ENCODE measurements around the gene ARHGAP26. TPM values are rescaled to one million over a fixed set of nuclear protein-coding genes. Genes with fewer than 3 reads are reported as not detected.
A peak's percentile ranks its signal among the peaks of the same experiment; 100 is the strongest.

ARHGAP26 gene
- total RNA-seq, 1 experiment from 2014 or later: 54.3 TPM

DNA sequence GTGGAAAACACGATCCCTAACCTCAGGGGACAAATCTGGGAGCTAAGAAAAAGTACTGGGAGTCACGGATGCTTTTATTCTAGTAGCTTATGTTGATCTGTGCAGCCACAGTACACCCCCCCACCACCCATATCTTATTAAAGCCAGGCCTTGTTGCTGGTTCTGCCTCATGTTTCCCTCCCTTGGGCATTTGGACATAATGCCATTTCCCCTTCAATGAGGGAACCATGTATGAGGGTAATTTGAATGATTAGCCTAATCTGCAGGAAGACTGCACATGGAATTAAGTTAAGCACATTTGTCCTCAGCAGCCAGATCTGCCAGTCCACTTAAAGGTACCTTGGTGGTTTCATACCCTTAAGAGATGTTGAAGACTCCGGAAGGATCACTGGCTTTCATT, 102.0 kb downstream of the ARHGAP26 start:
- ChIA-PET POLR2A (interaction anchor here (0.7 to 3.5 kb wide), 6 partner anchors 101 to 206 kb away, joined by 3 to 33 read pairs (median 4); no protein-coding TSS in a partner anchor), CTCF (interaction anchor here (0.5 to 26.6 kb wide), 9 partner anchors 8 to 159 kb away, joined by 3 to 1942 read pairs (median 31); partner anchors contain the start of gene ARHGAP26)
- no peaks in the 10 kb centered on the region for H3K9me3 Mint-ChIP-seq (ENCODE audit: unreplicated experiment)
- no peaks in the 10 kb centered on the region for H3K36me3 Mint-ChIP-seq (ENCODE audit: insufficient read depth, unreplicated experiment)
- no peak for DNase-seq (ENCODE audit: unreplicated experiment)
- no peaks in the 10 kb centered on the region for H3K27me3 Mint-ChIP-seq (ENCODE audit: insufficient read depth, unreplicated experiment)
- H3K4me3 Mint-ChIP-seq (ENCODE audit: unreplicated experiment): no peak overlapping the region
- BruUV-seq (replicated peaks): no TSS peak
- no peak overlapping the region for H3K27ac Mint-ChIP-seq (ENCODE audit: low read depth, unreplicated experiment)
- TF ChIP-seq, protein P1, sequence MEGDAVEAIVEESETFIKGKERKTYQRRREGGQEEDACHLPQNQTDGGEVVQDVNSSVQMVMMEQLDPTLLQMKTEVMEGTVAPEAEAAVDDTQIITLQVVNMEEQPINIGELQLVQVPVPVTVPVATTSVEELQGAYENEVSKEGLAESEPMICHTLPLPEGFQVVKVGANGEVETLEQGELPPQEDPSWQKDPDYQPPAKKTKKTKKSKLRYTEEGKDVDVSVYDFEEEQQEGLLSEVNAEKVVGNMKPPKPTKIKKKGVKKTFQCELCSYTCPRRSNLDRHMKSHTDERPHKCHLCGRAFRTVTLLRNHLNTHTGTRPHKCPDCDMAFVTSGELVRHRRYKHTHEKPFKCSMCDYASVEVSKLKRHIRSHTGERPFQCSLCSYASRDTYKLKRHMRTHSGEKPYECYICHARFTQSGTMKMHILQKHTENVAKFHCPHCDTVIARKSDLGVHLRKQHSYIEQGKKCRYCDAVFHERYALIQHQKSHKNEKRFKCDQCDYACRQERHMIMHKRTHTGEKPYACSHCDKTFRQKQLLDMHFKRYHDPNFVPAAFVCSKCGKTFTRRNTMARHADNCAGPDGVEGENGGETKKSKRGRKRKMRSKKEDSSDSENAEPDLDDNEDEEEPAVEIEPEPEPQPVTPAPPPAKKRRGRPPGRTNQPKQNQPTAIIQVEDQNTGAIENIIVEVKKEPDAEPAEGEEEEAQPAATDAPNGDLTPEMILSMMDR (IDR thresholded peaks at IDR 0.05; ENCODE audit: unreplicated experiment): no peak
- intact Hi-C loops (cut with micrococcal nuclease): loop anchor here (5.0 kb wide), 1 partner anchor 50 kb away; no protein-coding TSS in a partner anchor
- H3K4me1 Mint-ChIP-seq (ENCODE audit: insufficient read depth, unreplicated experiment): peaks cover 63% of the 10 kb centered on the region

DNA sequence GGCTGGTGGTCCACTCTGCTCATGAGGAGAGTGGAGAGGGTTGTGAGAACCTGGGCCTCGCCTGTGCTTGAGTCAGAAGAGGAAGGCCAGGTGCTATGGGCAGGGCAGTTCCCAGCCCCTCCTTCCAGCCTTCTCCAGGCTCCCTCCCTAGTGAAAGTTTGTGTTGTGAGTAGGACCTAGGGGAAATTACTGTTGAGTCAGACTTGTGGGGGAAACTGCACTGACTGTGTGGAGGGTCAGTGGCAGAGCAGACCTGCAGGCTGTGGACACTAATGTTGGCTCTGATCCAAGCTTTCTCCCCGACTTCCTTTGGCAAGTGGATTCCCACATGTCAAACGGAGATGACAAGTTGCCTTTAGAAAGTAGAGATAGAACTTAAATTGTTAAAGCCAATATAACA, 102.6 kb downstream of the ARHGAP26 start:
- DNase-seq (ENCODE audit: unreplicated experiment): peak; percentile 92
- Mint-ChIP-seq H3K36me3 (ENCODE audit: insufficient read depth, unreplicated experiment) (no peaks in the 10 kb centered on the region), H3K4me3 (ENCODE audit: unreplicated experiment) (no peak overlapping the region), H3K9me3 (ENCODE audit: unreplicated experiment) (no peaks in the 10 kb centered on the region), H3K27me3 (ENCODE audit: insufficient read depth, unreplicated experiment) (no peaks in the 10 kb centered on the region), H3K4me1 (ENCODE audit: insufficient read depth, unreplicated experiment) (peaks cover 65% of the 10 kb centered on the region), H3K27ac (ENCODE audit: low read depth, unreplicated experiment) (no peak overlapping the region)
- no TSS peak for BruUV-seq (replicated peaks)
- ChIA-PET POLR2A (interaction anchor here (0.7 to 3.2 kb wide), 5 partner anchors 101 to 207 kb away, joined by 3 to 23 read pairs (median 4); no protein-coding TSS in a partner anchor), CTCF (interaction anchor here (0.6 to 26.6 kb wide), 7 partner anchors 9 to 159 kb away, joined by 4 to 1942 read pairs (median 88); partner anchors contain the start of gene ARHGAP26)
- intact Hi-C loops (cut with micrococcal nuclease): loop anchor here (5.0 kb wide), 1 partner anchor 50 kb away; no protein-coding TSS in a partner anchor
- TF ChIP-seq, protein P1 (IDR thresholded peaks at IDR 0.05; ENCODE audit: unreplicated experiment): no peak

DNA sequence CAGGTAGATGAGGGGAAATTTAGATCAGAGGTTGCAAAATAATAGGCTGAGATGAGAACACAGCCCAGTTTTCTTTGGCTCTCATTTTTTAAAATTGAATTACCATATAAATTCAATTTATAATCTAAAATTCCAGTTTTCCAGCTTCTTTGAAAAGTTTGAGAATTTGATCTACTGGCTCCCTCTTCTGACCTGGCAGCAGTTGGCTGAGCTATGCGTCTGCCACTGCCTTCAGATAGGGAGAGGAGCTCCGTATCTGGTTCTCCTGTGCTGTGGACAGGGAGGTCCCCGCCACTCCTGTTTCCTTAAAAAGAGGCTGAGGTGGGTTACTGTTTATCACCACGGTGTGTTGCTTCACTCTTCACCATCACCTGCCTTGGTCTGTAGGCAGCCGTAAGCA, 103.7 kb downstream of the ARHGAP26 start:
- Mint-ChIP-seq H3K27ac (ENCODE audit: low read depth, unreplicated experiment) (no peak overlapping the region), H3K36me3 (ENCODE audit: insufficient read depth, unreplicated experiment) (no peaks in the 10 kb centered on the region), H3K4me3 (ENCODE audit: unreplicated experiment) (no peak overlapping the region), H3K9me3 (ENCODE audit: unreplicated experiment) (no peaks in the 10 kb centered on the region), H3K4me1 (ENCODE audit: insufficient read depth, unreplicated experiment) (peaks cover 72% of the 10 kb centered on the region), H3K27me3 (ENCODE audit: insufficient read depth, unreplicated experiment) (no peaks in the 10 kb centered on the region)
- TF ChIP-seq, protein P1 (IDR thresholded peaks at IDR 0.05; ENCODE audit: unreplicated experiment): no peak
- no peak for DNase-seq (ENCODE audit: unreplicated experiment)
- ChIA-PET POLR2A (interaction anchor here (0.7 to 3.2 kb wide), 11 partner anchors 9 to 157 kb away, joined by 3 to 23 read pairs (median 4); no protein-coding TSS in a partner anchor), CTCF (interaction anchor here (0.7 to 26.6 kb wide), 16 partner anchors 8 to 176 kb away, joined by 3 to 1942 read pairs (median 4); partner anchors contain the start of gene ARHGAP26)
- no TSS peak for BruUV-seq (replicated peaks)
- intact Hi-C loops (cut with micrococcal nuclease): loop anchor here (2.0 to 5.0 kb wide), 2 partner anchors 52 to 103 kb away; partner anchors contain the start of gene ARHGAP26

DNA sequence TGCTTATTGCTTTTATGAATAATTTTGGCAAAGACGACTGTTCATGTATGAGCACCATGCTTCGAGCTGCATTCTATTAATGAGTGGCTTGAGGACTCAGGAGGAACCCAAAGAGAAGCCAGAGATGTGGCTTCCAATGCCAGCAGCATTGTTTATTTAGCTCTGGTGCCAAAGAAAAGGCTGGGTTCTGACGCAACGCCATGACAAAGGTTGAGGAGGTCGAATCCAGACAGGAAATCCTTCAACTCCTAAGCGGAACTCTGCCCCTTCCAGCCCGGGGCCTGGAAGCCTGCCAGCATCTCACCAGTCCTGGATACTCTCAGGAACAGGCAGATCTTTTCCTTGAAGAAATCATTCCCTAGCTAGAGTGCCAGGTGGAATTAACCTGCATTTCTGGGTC, 104.4 kb downstream of the ARHGAP26 start:
- TF ChIP-seq, protein P1 (IDR thresholded peaks at IDR 0.05; ENCODE audit: unreplicated experiment): no peak
- Mint-ChIP-seq H3K4me1 (ENCODE audit: insufficient read depth, unreplicated experiment) (peaks cover 73% of the 10 kb centered on the region), H3K27ac (ENCODE audit: low read depth, unreplicated experiment) (peak overlapping the region; percentile 32), H3K4me3 (ENCODE audit: unreplicated experiment) (no peak overlapping the region), H3K27me3 (ENCODE audit: insufficient read depth, unreplicated experiment) (no peaks in the 10 kb centered on the region), H3K36me3 (ENCODE audit: insufficient read depth, unreplicated experiment) (no peaks in the 10 kb centered on the region), H3K9me3 (ENCODE audit: unreplicated experiment) (no peaks in the 10 kb centered on the region)
- CTCF ChIA-PET: interaction anchor here (0.7 to 26.6 kb wide), 14 partner anchors 7 to 177 kb away, joined by 3 to 1942 read pairs (median 4); no protein-coding TSS in a partner anchor
- intact Hi-C loops (cut with micrococcal nuclease): loop anchor here (2.0 to 5.0 kb wide), 2 partner anchors 52 to 104 kb away; partner anchors contain the start of gene ARHGAP26
- DNase-seq (ENCODE audit: unreplicated experiment): peak; percentile 99
- POLR2A ChIA-PET: interaction anchor here (0.7 to 3.2 kb wide), 14 partner anchors 9 to 765 kb away, joined by 3 to 23 read pairs (median 4); partner anchors contain the start of gene ARHGAP26
- no TSS peak for BruUV-seq (replicated peaks)

Data from MCF 10A (cell line).